Right lobe of liver (tissue), 6 donors: ENCODE measurements around the gene WDR45B. TPM values are rescaled to one million over a fixed set of nuclear protein-coding genes. Genes with fewer than 3 reads are reported as not detected.
A peak's percentile ranks its signal among the peaks of the same experiment; 100 is the strongest.

Experiments
- ATAC-seq, 4 donors: fragments of 200-7000 bp; cut with Tn5 transposase; one replicate each; pipeline ENCODE4 v1.9.1; 2020; ENCODE audit warnings: mild to moderate bottlenecking in 4 of 4, moderate library complexity in 4 of 4
- DNase-seq, 3 donors: peaks; one replicate each; pipeline ENCODE4 v3.0.0-alpha.2; 2020
- H3K27ac ChIP-seq, 3 donors: fragments of 200-600 bp; one replicate each; pipeline ENCODE4 v1.8.0; 2022
- H3K27me3 ChIP-seq, 2 donors: fragments of 200-600 bp; one replicate each; pipeline ENCODE4 v1.8.0; 2022
- H3K36me3 ChIP-seq, 4 donors: fragments of 200-600 bp; sonication (generic) in 1 of 4; one replicate each; pipeline versions ENCODE4 v1.5.1 to v1.8.0; 2017 to 2022; ENCODE audit warnings: control low read depth in 1 of 4
- H3K4me1 ChIP-seq, 4 donors: fragments of 200-600 bp; sonication (generic) in 1 of 4; one replicate each; pipeline versions ENCODE4 v1.5.1 to v1.8.0; 2017 to 2022; ENCODE audit warnings: control low read depth in 1 of 4
- H3K4me3 ChIP-seq, 3 donors: fragments of 200-600 bp; one replicate each; pipeline ENCODE4 v1.8.0; 2022
- H3K9me3 ChIP-seq, 4 donors: fragments of 200-600 bp; sonication (generic) in 1 of 4; one replicate each; pipeline versions ENCODE4 v1.5.1 to v1.8.0; 2017 to 2022; ENCODE audit warnings: control low read depth in 1 of 4
- CTCF ChIP-seq, 4 donors: fragments of 200-600 bp in 3 of 4; fragments of 450-650 bp in 1 of 4; IDR thresholded peaks; one replicate each; pipeline versions ENCODE4 v1.5.1 to v1.8.0; 2016 to 2022; ENCODE audit warnings: antibody characterized with exemption in 4 of 4, mild to moderate bottlenecking in 2 of 4
- POLR2A ChIP-seq: fragments of 450-650 bp; IDR thresholded peaks from one replicate; pipeline ENCODE4 v1.6.1; 2017; ENCODE audit warnings: antibody characterized with exemption, mild to moderate bottlenecking
- WGBS: methylation state at CpG from one replicate; pipeline ENCODE4 v1.1.6; 2018; ENCODE audit warnings: low coverage, low lambda C conversion rate; ENCODE audit not compliant: insufficient coverage; ENCODE audit errors: missing lambda C conversion rate; 5-methylcytosine and 5-hydroxymethylcytosine counted together
- intact Hi-C, 2 donors: fragments of 100-400 bp; cut with DNase I; formaldehyde crosslinking; loops; one replicate each; pipeline versions ENCODE4 v1.11.2 to v1.14.1; 2022
- total RNA-seq, 6 experiments: library from RNA; depleted of rRNA in 2 of 6; stranded (reverse); fragments of >200 nt in 2 of 6; fragmentation: NEBNext Ultra II Directional in 3 of 6; extraction: Animal tissue kit (Norgen Biotek cat#: 25700) in 3 of 6; gene quantifications; one replicate each; pipeline versions ENCODE4 v1.1.0 to v1.2.4, GENCODE V29; 2016 to 2023
- donor health status: DM: no; HTN: yes; CAD: no.
- donor health status: DM: no; HTN: no; CAD: no.
- donor health status: DM: no; HTN: no; CAD: no.
- donor health status: DM: no; HTN: yes; CAD: no.
- donor health status: DM: no; HTN: yes; CAD: no.

The WDR45B gene
- total RNA-seq, 6 experiments from 2014 or later = 27.7 to 40.7 (median 31.6) TPM

GRCh38 chr17:82689077-82689476, 40.8 kb upstream of the WDR45B start:
- no peak for ATAC-seq
- no peaks in the 10 kb centered on the region for H3K36me3 ChIP-seq
- TF ChIP-seq CTCF (IDR thresholded peaks at IDR 0.05) = no peak
- TF ChIP-seq POLR2A = no peak
- H3K4me3 ChIP-seq = no peak overlapping the region
- 0% methylated on average over 1 of the region's 8 CpGs for WGBS
- H3K9me3 ChIP-seq = no peaks in the 10 kb centered on the region
- H3K27ac ChIP-seq = peak overlapping the region in 1 of 3 donors; percentile 96
- H3K4me1 ChIP-seq = peaks cover 0 to 23% (median 6%) of the 10 kb centered on the region in 4 donors
- DNase-seq = no peak
- no peaks in the 10 kb centered on the region for H3K27me3 ChIP-seq
- intact Hi-C loops = no loop called here

GRCh38 chr17:82687871-82688270, 39.6 kb upstream of the WDR45B start:
- Histone ChIP-seq H3K27me3 (no peaks in the 10 kb centered on the region), H3K9me3 (no peaks in the 10 kb centered on the region), H3K4me3 (no peak overlapping the region), H3K27ac (peak overlapping the region; percentile 84 to 96 (median 92)), H3K4me1 (peaks cover 0 to 23% (median 6%) of the 10 kb centered on the region in 4 donors), H3K36me3 (no peaks in the 10 kb centered on the region)
- DNase-seq (no peak), ATAC-seq (peak; percentile 3 to 22 (median 6))
- intact Hi-C loops = no loop called here
- no peak for TF ChIP-seq CTCF (IDR thresholded peaks at IDR 0.05)
- no peak for TF ChIP-seq POLR2A
- WGBS = 94% methylated on average over 4 of the region's 9 CpGs

DNA sequence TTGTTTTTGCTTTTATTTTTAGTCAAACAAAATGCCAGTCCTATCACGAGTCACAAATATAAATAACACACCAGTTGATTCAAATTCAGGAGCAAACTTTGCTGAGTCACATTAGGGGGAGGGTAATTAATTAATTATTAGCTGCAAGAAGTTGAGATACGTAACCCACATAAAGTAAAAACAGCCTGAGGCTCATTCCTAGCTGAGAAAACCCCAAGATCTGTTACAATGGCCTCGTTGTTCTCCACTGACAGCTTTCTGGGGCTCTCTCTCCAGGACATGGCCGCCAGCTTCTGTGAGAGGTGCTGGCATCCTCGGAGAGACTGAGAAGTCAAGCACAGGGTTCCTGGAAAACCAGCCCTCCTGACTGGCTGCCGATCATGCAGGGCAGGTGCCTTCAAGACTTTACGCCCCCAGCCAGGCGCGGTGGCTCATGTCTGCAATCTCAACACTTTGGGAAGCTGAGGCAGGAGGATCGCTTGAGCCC, 39.2 kb upstream of the WDR45B start:
- Histone ChIP-seq H3K27me3 (no peaks in the 10 kb centered on the region), H3K36me3 (no peaks in the 10 kb centered on the region), H3K27ac (peak overlapping the region; percentile 84 to 96 (median 92)), H3K4me3 (no peak overlapping the region), H3K9me3 (no peaks in the 10 kb centered on the region), H3K4me1 (peaks cover 0 to 23% (median 6%) of the 10 kb centered on the region in 4 donors)
- intact Hi-C loops = no loop called here
- DNase-seq = no peak
- TF ChIP-seq CTCF (IDR thresholded peaks at IDR 0.05) = no peak
- peak; percentile 17 for TF ChIP-seq POLR2A
- ATAC-seq = peak; percentile 46 to 58 (median 56)
- WGBS = 53% methylated on average over 9 of the region's 10 CpGs

DNA sequence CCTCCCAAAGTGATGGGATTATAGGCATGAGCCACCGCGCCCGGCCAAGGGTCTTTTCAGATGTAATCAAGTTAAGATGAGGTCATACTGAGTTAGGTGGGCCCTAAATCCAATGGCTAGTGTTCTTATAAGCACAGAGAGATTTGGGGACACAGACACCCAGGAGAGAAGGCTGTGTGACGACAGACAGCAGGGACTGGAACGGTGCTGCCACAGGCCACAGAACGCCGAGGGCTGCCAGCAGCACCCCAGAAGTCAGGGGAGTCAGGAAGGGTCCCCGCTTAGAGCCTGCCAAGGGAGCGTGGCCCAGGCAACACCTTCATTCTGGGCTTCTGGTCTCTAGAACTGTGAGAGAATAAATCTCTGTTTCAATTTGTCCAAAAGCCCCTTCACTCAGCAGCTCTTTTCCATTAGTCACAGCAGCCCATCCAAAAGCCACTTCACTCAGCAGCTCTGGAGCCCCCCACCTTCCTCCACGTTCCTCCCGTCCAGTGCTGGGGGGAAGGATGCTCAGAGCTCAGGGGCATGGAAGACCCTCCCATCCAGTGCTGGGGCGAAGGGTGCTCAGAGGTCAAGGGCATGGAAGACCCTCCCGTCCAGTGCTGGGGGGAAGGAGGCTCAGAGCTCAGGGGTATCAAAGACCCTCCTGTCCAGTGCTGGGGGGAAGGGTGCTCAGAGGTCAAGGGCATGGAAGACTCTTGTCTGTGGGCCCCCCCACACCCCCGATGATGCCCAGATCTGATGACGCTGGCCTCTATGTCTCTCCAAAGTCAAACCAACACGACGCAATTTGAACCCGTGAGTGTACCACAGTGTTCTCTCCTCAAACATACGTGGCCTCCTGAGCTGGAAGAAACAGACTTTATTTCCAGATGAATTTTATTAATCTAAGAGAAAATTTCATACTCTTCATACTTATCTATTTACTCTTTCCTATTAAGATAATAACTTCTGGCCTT, 38.4 kb upstream of the WDR45B start:
- Histone ChIP-seq H3K27ac (peak overlapping the region; percentile 84 to 96 (median 92)), H3K36me3 (no peaks in the 10 kb centered on the region), H3K4me1 (peaks cover 0 to 23% (median 6%) of the 10 kb centered on the region in 4 donors), H3K4me3 (no peak overlapping the region), H3K27me3 (no peaks in the 10 kb centered on the region), H3K9me3 (no peaks in the 10 kb centered on the region)
- no peak for DNase-seq
- WGBS = 84% methylated on average over 14 of the region's 19 CpGs
- intact Hi-C loops = no loop called here
- ATAC-seq = no peak
- TF ChIP-seq POLR2A (no peak), CTCF (IDR thresholded peaks at IDR 0.05) (no peak)
